Keratinocyte (primary cell): ENCODE data around the gene TEDC2.

Experiments used
- EZH2 ChIP-seq: IDR thresholded peaks from one replicate; pipeline ENCODE4 v1.6.1; 2012; ENCODE audit warnings: inconsistent platforms, mild to moderate bottlenecking, low read length, moderate library complexity
- TF ChIP-seq, protein P1 (sequence below), 3 experiments: IDR thresholded peaks in 1 of 3; conservative IDR thresholded peaks in 1 of 3; optimal IDR thresholded peaks in 1 of 3; 2 replicates in 2 of 3; 3 replicates in 1 of 3; pipeline versions ENCODE3 to v1.5.1; 2011; ENCODE audit warnings: low read length in 3 of 3, mild to moderate bottlenecking in 3 of 3, moderate library complexity in 2 of 3, control low read depth in 1 of 3, inconsistent platforms in 1 of 3; ENCODE audit not compliant: insufficient read depth in 2 of 3; ENCODE audit errors: extremely low read depth in 1 of 3

GRCh38 chr16:2494616-2495015 lies 34.7 kb downstream of the TEDC2 start:
- TF ChIP-seq, protein P1, sequence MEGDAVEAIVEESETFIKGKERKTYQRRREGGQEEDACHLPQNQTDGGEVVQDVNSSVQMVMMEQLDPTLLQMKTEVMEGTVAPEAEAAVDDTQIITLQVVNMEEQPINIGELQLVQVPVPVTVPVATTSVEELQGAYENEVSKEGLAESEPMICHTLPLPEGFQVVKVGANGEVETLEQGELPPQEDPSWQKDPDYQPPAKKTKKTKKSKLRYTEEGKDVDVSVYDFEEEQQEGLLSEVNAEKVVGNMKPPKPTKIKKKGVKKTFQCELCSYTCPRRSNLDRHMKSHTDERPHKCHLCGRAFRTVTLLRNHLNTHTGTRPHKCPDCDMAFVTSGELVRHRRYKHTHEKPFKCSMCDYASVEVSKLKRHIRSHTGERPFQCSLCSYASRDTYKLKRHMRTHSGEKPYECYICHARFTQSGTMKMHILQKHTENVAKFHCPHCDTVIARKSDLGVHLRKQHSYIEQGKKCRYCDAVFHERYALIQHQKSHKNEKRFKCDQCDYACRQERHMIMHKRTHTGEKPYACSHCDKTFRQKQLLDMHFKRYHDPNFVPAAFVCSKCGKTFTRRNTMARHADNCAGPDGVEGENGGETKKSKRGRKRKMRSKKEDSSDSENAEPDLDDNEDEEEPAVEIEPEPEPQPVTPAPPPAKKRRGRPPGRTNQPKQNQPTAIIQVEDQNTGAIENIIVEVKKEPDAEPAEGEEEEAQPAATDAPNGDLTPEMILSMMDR (optimal IDR thresholded peaks at IDR 0.05 in 1 of 3, IDR thresholded peaks at IDR 0.05 in 1 of 3, conservative IDR thresholded peaks at IDR 0.05 in 1 of 3; ENCODE audit: extremely low read depth in 1 of 3, insufficient read depth in 2 of 3, low read length in 3 of 3), result no peak
- TF ChIP-seq EZH2, result no peak
